ENCODE results near the gene KRTDAP. TPM values are rescaled to one million over a fixed set of nuclear protein-coding genes. Genes with fewer than 3 reads are reported as not detected.

Gene KRTDAP
- polyA plus RNA-seq, 1 of the 3 experiments (the other 2 are of a cell fraction): not detected

GRCh38 chr19:35533201-35533821 lies 43.0 kb upstream of the KRTDAP start, which contains the start of gene GAPDHS (continued):
- no peak for TF ChIP-seq USF2 (IDR thresholded peaks at IDR 0.05; ENCODE audit: borderline replicate concordance, low read depth, low read length)
- no peak for TF ChIP-seq GABPA (IDR thresholded peaks at IDR 0.05; ENCODE audit: low read depth)
- TF ChIP-seq JUND (IDR thresholded peaks at IDR 0.05): no peak

- H3K9me3 ChIP-seq: no peaks in the 10 kb centered on the region
- H3K9ac ChIP-seq: no peak overlapping the region
- no peak overlapping the region for H3K4me2 ChIP-seq
- H3K79me2 ChIP-seq (ENCODE audit: insufficient read depth): no peaks in the 10 kb centered on the region
- ChIA-PET CTCF (interaction anchor here (0.7 to 2.6 kb wide), 3 partner anchors 17 to 600 kb away, joined by 3 to 10 read pairs (median 4); no protein-coding TSS in a partner anchor), POLR2A (no interaction called here)
- no peak for DNase-seq
- H3K4me1 ChIP-seq (ENCODE audit: control insufficient read depth in 1 of 2, insufficient read depth in 2 of 2, low read depth in 1 of 2, low read length in 1 of 2): no peaks in the 10 kb centered on the region; a peak in 1 of 4 replicates
- WGBS (ENCODE audit: low lambda C conversion rate): 21% methylated on average over 6 of the region's 6 CpGs
- H3F3A ChIP-seq (replicated peaks; ENCODE audit: insufficient read depth): no peaks in the 10 kb centered on the region
- no peaks in the 10 kb centered on the region for H4K20me1 ChIP-seq (ENCODE audit: insufficient read depth)
- H2AFZ ChIP-seq (ENCODE audit: low read depth): no peak overlapping the region
- TF ChIP-seq POLR2AphosphoS5 (IDR thresholded peaks at IDR 0.05; ENCODE audit: low read depth, low read length): no peak
- TF ChIP-seq GABPA (IDR thresholded peaks at IDR 0.05; ENCODE audit: low read depth): no peak
- no peak for TF ChIP-seq NRF1 (IDR thresholded peaks at IDR 0.05; ENCODE audit: low read depth, low read length)
- no peaks in the 10 kb centered on the region for H3K9me2 ChIP-seq
- no peak overlapping the region for H3K4me3 ChIP-seq (ENCODE audit: low read depth in 2 of 2, low read length in 1 of 2)
- H3K27ac ChIP-seq (ENCODE audit: low read depth in 2 of 2, low read length in 1 of 2): no peak overlapping the region
- no peaks in the 10 kb centered on the region for H3K36me3 ChIP-seq (replicated peaks in 1 of 2; ENCODE audit: control insufficient read depth in 1 of 2, insufficient read depth in 2 of 2, low read length in 1 of 2)
- peaks cover 82% of the 10 kb centered on the region for H3K27me3 ChIP-seq (ENCODE audit: insufficient read depth)
Measured at GRCh38 chr19:35531291-35531690, 41.0 kb upstream of the KRTDAP start.

- H3K4me3 ChIP-seq (ENCODE audit: low read depth in 2 of 2, low read length in 1 of 2): no peak overlapping the region
- ChIA-PET CTCF (interaction anchor here (0.7 to 2.6 kb wide), 3 partner anchors 19 to 35 kb away, joined by 3 to 10 read pairs (median 6); no protein-coding TSS in a partner anchor), POLR2A (no interaction called here)
- H3F3A ChIP-seq (replicated peaks; ENCODE audit: insufficient read depth): no peaks in the 10 kb centered on the region
- no peaks in the 10 kb centered on the region for H3K79me2 ChIP-seq (ENCODE audit: insufficient read depth)
- H3K36me3 ChIP-seq (replicated peaks in 1 of 2; ENCODE audit: control insufficient read depth in 1 of 2, insufficient read depth in 2 of 2, low read length in 1 of 2): no peaks in the 10 kb centered on the region
- no peak overlapping the region for H3K9ac ChIP-seq
- H3K4me2 ChIP-seq: no peak overlapping the region
- no peaks in the 10 kb centered on the region for H3K9me3 ChIP-seq
- H3K9me2 ChIP-seq: no peaks in the 10 kb centered on the region
- WGBS (ENCODE audit: low lambda C conversion rate): 17% methylated on average over 12 of the region's 19 CpGs
- no peaks in the 10 kb centered on the region for H4K20me1 ChIP-seq (ENCODE audit: insufficient read depth)
- no peak overlapping the region for H2AFZ ChIP-seq (ENCODE audit: low read depth)
- no peak for DNase-seq
- peaks cover 82% of the 10 kb centered on the region for H3K27me3 ChIP-seq (ENCODE audit: insufficient read depth)
- H3K27ac ChIP-seq (ENCODE audit: low read depth in 2 of 2, low read length in 1 of 2): no peak overlapping the region
- no peaks in the 10 kb centered on the region; a peak in 1 of 4 replicates for H3K4me1 ChIP-seq (ENCODE audit: control insufficient read depth in 1 of 2, insufficient read depth in 2 of 2, low read depth in 1 of 2, low read length in 1 of 2)
- no peak for TF ChIP-seq USF1 (IDR thresholded peaks at IDR 0.05; ENCODE audit: borderline replicate concordance, low read depth)
- TF ChIP-seq FOXJ3 (CRISPR knock-in tag; IDR thresholded peaks at IDR 0.05): no peak
- no peak for TF ChIP-seq USF2 (IDR thresholded peaks at IDR 0.05; ENCODE audit: borderline replicate concordance, low read depth, low read length)
- no peak for TF ChIP-seq TAF1 (IDR thresholded peaks at IDR 0.05; ENCODE audit: borderline replicate concordance, low read depth, low read length)
- TF ChIP-seq MAX (IDR thresholded peaks at IDR 0.05; ENCODE audit: low read depth): no peak
- no peak for TF ChIP-seq MXI1 (IDR thresholded peaks at IDR 0.05; ENCODE audit: low read depth, low read length)
- TF ChIP-seq CTCF (IDR thresholded peaks at IDR 0.05): no peak
- no peak for TF ChIP-seq RCOR1 (IDR thresholded peaks at IDR 0.05; ENCODE audit: low read length)
- no peak for TF ChIP-seq RFX5 (IDR thresholded peaks at IDR 0.05; ENCODE audit: low read length)
- TF ChIP-seq TEAD4 (IDR thresholded peaks at IDR 0.05; ENCODE audit: borderline replicate concordance, insufficient read depth): no peak
- TF ChIP-seq GATA2 (CRISPR knock-in tag; IDR thresholded peaks at IDR 0.05): no peak
- TF ChIP-seq IRF3 (IDR thresholded peaks at IDR 0.05; ENCODE audit: low read depth, low read length): no peak
- no peak for TF ChIP-seq NFIC (IDR thresholded peaks at IDR 0.05; ENCODE audit: borderline replicate concordance)
Measured at GRCh38 chr19:35529241-35530218, 39.3 kb upstream of the KRTDAP start.

Measured in SK-N-SH (cell line).